ENCODE results near the gene CALU. TPM values are rescaled to one million over a fixed set of nuclear protein-coding genes. Genes with fewer than 3 reads are reported as not detected.

The CALU gene
- total and polyA plus RNA-seq, 2 experiments from 2014 or later = 231 to 305 TPM

DNA sequence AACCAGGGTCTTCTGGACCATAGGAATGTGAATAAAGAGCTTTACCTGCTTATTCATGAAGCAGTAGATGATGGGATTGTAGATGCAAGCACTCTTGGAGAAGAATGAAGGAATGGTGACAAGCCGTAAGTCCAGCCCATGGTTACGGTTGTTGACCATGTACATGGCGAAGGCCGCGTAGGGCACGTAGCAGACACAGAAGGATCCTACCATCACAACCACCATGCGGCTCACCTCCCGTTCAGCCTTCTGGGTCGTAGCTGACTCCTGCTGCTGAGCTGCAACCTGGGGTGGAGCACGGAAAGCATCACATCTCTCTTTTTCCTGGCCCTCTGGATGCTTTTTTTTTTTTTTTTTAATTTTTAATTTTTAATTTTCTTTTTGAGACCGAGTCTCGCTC lies 34.4 kb downstream of the CALU start:
- H3K36me3 ChIP-seq = peaks cover 27% of the 10 kb centered on the region

DNA sequence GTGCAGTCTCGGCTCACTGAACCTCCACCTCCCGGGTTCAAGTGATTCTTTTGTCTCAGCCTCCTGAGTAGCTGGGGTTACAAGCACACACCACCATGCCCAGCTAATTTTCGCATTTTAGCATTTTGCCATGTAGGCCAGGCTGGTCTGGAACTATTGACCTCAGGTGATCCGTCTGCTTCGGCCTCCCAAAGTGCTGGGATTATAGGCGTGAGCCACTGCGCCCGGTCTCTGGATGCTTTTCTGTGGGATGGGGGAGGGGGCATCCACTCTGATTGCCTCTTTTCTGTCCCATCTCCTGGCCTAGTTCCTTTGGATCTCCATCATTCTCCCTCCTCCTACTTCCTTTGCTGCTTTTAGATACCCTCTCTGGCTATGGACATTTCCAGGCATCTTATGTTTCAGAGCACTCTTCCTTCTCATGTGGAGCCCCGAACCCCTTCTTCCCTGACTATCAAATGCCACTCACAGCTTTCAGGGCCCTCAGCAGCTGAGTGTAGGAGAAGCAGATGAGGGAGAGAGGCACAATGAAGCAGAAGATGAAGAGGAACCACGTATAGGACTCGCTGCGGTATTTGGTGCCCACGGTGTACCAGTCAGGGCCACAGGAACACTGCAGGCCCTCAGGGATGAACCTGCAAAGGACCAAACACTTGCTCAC lies 35.0 kb downstream of the CALU start:
- H3K4me1 ChIP-seq (ENCODE audit: low read depth) = no peaks in the 10 kb centered on the region
- H3K36me3 ChIP-seq = peaks cover 23% of the 10 kb centered on the region
- no peak overlapping the region for H3K4me3 ChIP-seq
- DNase-seq (ENCODE audit: low read depth in 1 of 2, low spot score in 1 of 2) = no peak
- TF ChIP-seq, protein P1, sequence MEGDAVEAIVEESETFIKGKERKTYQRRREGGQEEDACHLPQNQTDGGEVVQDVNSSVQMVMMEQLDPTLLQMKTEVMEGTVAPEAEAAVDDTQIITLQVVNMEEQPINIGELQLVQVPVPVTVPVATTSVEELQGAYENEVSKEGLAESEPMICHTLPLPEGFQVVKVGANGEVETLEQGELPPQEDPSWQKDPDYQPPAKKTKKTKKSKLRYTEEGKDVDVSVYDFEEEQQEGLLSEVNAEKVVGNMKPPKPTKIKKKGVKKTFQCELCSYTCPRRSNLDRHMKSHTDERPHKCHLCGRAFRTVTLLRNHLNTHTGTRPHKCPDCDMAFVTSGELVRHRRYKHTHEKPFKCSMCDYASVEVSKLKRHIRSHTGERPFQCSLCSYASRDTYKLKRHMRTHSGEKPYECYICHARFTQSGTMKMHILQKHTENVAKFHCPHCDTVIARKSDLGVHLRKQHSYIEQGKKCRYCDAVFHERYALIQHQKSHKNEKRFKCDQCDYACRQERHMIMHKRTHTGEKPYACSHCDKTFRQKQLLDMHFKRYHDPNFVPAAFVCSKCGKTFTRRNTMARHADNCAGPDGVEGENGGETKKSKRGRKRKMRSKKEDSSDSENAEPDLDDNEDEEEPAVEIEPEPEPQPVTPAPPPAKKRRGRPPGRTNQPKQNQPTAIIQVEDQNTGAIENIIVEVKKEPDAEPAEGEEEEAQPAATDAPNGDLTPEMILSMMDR (IDR thresholded peaks at IDR 0.05; ENCODE audit: low read depth, low read length) = no peak
- H3K9me3 ChIP-seq (ENCODE audit: low read depth) = no peaks in the 10 kb centered on the region
- H3K27ac ChIP-seq = peak overlapping the region; percentile 30
- H3K27me3 ChIP-seq = no peaks in the 10 kb centered on the region

More for the DNA sequence above, 34.4 kb downstream of the CALU start:
- no peaks in the 10 kb centered on the region for H3K27me3 ChIP-seq
- DNase-seq (ENCODE audit: low read depth in 1 of 2, low spot score in 1 of 2) = no peak
- H3K4me1 ChIP-seq (ENCODE audit: low read depth) = no peaks in the 10 kb centered on the region
- H3K9me3 ChIP-seq (ENCODE audit: low read depth) = no peaks in the 10 kb centered on the region
- no peak overlapping the region for H3K27ac ChIP-seq
- no peak overlapping the region for H3K4me3 ChIP-seq
- TF ChIP-seq, protein P1 (IDR thresholded peaks at IDR 0.05; ENCODE audit: low read depth, low read length) = no peak

DNA sequence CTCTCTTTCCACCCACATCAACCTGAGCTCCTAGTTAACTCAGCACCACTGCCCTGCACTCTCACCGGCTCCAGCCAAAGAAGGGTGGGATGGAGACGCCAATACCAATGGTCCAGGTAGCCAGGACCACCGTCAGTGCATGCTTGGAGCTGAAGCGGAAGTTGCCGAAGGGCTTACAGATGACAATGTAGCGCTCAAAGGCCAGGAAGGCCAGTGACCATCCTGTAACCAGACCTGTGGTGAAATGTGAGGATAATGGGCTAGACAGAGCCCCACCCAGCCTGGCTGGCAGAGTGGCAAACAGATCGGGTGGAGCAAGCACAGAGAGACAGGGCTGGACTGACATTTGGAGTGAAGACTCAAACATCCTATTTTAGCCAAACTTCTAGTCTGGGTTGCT lies 35.8 kb downstream of the CALU start:
- H3K4me3 ChIP-seq = no peak overlapping the region
- H3K36me3 ChIP-seq = peaks cover 16% of the 10 kb centered on the region
- H3K4me1 ChIP-seq (ENCODE audit: low read depth) = no peaks in the 10 kb centered on the region
- no peak for DNase-seq (ENCODE audit: low read depth in 1 of 2, low spot score in 1 of 2)
- H3K27me3 ChIP-seq = no peaks in the 10 kb centered on the region
- TF ChIP-seq, protein P1 (IDR thresholded peaks at IDR 0.05; ENCODE audit: low read depth, low read length) = no peak
- peak overlapping the region; percentile 30 for H3K27ac ChIP-seq
- H3K9me3 ChIP-seq (ENCODE audit: low read depth) = no peaks in the 10 kb centered on the region

DNA sequence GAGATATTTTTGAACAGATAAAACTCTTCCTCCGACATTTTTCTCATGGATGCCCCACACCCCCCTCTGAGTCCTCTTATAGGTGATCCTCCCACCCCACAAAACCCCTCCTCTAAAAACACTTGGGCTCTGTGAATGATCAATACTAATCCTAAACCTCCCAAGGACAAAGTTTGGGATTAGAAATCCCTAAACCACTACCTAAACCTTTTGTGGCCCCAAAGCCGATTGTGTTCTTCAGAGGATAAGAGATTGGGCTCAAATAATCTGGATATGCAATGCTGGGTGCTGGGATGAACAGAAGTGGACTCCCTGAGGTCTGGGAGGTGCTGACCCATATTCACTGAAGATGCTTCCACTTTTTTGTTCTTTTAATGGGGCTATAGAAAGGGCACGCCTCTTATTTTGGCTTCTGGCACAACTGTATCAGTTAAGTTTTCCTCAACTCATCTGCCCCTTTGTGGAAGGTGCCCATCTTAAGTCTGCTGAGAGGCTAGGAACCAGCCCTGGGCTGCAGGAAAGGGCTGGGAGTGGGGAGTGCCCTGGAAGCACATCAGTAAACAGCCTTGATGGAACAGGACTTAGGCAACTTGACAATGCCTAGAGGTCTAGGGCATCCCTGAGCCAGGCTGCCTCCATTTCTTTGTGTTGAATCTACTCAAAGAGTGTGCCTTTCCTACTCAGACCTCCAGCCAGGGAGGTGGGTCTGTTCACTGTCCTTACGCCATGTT lies 36.8 kb downstream of the CALU start, which contains the start of gene OPN1SW:
TSS of gene OPN1SW (minus strand) at position 51 of the 731 bp plus-strand sequence. CDS start at position 38, 13 bp downstream.
- no peak within 1 kb of the TSS for H3K4me3 ChIP-seq
- TF ChIP-seq, protein P1 (IDR thresholded peaks at IDR 0.05; ENCODE audit: low read depth, low read length) = no peak
- H3K36me3 ChIP-seq = peaks cover 8% of the 10 kb centered on the region
- no peak for DNase-seq (ENCODE audit: low read depth in 1 of 2, low spot score in 1 of 2)
- no peaks in the 10 kb centered on the region for H3K27me3 ChIP-seq
- peak within 1 kb of the TSS; percentile 30 for H3K27ac ChIP-seq
- H3K9me3 ChIP-seq (ENCODE audit: low read depth) = no peaks in the 10 kb centered on the region
- no peaks in the 10 kb centered on the region for H3K4me1 ChIP-seq (ENCODE audit: low read depth)

DNA sequence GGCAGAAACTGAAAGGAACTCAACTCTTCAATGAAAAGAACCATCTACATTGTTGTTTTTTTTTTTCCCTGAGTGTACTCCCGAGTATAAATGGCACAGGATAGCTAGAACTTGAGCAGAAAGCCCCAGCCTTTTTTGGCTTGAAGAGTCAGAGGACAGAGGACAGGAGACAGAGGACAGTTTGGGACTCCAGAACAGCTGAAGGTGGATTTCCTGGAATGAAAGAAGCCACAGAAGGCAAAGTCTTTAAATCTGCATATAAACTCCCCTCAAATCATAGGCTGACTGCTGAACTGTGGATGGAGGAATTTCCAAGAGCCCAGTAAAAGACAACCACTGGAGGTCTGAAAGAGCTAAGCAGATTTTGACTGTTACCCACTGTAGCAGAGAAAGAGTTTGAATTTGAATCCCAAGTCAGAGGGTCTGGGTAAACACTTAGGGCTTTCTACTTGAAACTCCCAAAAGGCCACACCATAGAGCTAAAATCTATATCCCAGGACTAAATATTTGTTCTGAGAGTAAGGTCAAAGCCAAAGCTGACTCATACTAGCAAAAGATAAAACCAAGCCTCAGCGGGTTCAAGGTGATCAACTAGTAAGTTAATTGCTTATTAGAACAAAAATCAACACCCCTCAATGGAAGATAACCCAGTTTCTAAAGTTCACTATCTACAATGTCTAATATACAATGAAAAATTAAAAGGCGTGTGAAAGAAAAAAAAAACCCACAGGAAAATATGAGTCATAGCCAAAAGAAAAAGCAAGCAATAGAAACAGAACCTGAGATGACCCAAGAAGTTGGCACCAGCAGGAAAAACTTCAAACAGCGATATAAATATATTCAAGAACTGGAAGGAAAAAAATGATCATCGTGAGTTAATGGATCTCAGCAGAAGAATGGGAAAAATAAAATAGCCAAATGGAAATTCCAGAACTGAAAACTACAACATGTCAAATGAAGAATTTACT lies 38.3 kb downstream of the CALU start:
- Histone ChIP-seq H3K9me3 (ENCODE audit: low read depth) (no peaks in the 10 kb centered on the region), H3K4me3 (no peak overlapping the region), H3K27me3 (no peaks in the 10 kb centered on the region), H3K36me3 (no peaks in the 10 kb centered on the region), H3K4me1 (ENCODE audit: low read depth) (no peaks in the 10 kb centered on the region), H3K27ac (no peak overlapping the region)
- DNase-seq (ENCODE audit: low read depth in 1 of 2, low spot score in 1 of 2) = peak in 1 of 2 donors; percentile 62
- TF ChIP-seq, protein P1 (IDR thresholded peaks at IDR 0.05; ENCODE audit: low read depth, low read length) = no peak

Measured in cardiac muscle cell (in vitro differentiated cells and primary cell).